A549 (cell line): ENCODE results near the gene CENPK.

Experiments used
- CTCF ChIP-seq: fragments of >200 bp; sonication (Bioruptor Twin); formaldehyde crosslinking; IDR thresholded peaks from 3 replicates; pipeline ENCODE4 v1.5.1; 2016
- JUNB ChIP-seq: fragments of >200 bp; sonication (Bioruptor Twin); formaldehyde crosslinking; IDR thresholded peaks from 2 replicates; pipeline ENCODE4 v1.6.1; 2016
- NPAS2 ChIP-seq: fragments of 250-450 bp; sonication (Bioruptor Pico); IDR thresholded peaks from 2 replicates; pipeline ENCODE4 v1.8.0; 2022; ENCODE audit warnings: mild to moderate bottlenecking, moderate library complexity, borderline replicate concordance
- POLR2A ChIP-seq: IDR thresholded peaks from 2 replicates; pipeline ENCODE4 v1.6.1; 2012; ENCODE audit warnings: mild to moderate bottlenecking, low read length
- REST ChIP-seq: fragments of 200-600 bp; sonication (generic); IDR thresholded peaks from 2 replicates; pipeline ENCODE4 v1.6.1; 2016; ENCODE audit warnings: antibody characterized with exemption, mild to moderate bottlenecking, moderate library complexity
- USF2 ChIP-seq: fragments of 450-650 bp; IDR thresholded peaks from 2 replicates; pipeline ENCODE4 v1.6.1; 2014; ENCODE audit warnings: antibody characterized with exemption

GRCh38 chr5:65611524-65611923, 48.6 kb upstream of the CENPK start:
- TF ChIP-seq POLR2A (no peak), JUNB (no peak), CTCF (no peak), USF2 (no peak), NPAS2 (CRISPR knock-in tag) (no peak), REST (no peak)
